Ovary (tissue), 3 donors: Measurements from ENCODE around the gene HHIPL2.

Source experiments
- EP300 ChIP-seq: sonication (generic); formaldehyde crosslinking; IDR thresholded peaks from one replicate; pipeline ENCODE4 v1.6.1; 2017; ENCODE audit warnings: antibody characterized with exemption
- TF ChIP-seq, protein P1 (sequence below), 3 donors: fragments of 450-650 bp in 2 of 3; fragments of 200-600 bp in 1 of 3; IDR thresholded peaks; one replicate each; pipeline versions ENCODE4 v1.5.1 to v1.8.0; 2016 to 2022; ENCODE audit warnings: antibody characterized with exemption in 3 of 3, mild to moderate bottlenecking in 1 of 3
- donor health status: DM: no; HTN: no; CAD: no.

DNA sequence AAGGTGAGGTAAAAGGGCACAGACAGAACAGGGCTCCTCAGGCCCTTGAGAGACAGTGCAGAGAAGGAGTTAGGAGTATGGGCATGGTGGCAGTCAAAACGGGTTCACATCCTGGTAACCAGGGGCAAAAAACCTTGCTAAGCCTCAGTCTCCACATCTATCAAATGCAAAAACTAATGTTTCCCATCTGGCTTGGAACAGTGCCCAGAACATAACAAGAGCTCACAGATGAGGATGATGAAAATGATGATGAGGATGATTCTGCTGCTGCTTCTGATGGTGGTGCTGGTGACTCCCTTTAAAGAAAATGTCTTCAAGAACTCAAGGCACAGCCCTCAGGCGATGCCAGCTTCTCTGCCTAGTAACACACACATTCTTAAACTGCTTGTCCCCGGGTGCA lies 24.1 kb downstream of the HHIPL2 start:
- TF ChIP-seq, protein P1, sequence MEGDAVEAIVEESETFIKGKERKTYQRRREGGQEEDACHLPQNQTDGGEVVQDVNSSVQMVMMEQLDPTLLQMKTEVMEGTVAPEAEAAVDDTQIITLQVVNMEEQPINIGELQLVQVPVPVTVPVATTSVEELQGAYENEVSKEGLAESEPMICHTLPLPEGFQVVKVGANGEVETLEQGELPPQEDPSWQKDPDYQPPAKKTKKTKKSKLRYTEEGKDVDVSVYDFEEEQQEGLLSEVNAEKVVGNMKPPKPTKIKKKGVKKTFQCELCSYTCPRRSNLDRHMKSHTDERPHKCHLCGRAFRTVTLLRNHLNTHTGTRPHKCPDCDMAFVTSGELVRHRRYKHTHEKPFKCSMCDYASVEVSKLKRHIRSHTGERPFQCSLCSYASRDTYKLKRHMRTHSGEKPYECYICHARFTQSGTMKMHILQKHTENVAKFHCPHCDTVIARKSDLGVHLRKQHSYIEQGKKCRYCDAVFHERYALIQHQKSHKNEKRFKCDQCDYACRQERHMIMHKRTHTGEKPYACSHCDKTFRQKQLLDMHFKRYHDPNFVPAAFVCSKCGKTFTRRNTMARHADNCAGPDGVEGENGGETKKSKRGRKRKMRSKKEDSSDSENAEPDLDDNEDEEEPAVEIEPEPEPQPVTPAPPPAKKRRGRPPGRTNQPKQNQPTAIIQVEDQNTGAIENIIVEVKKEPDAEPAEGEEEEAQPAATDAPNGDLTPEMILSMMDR (IDR thresholded peaks at IDR 0.05): no peak
- no peak for TF ChIP-seq EP300
